ENCODE results near the gene UCP3.

The UCP3 gene

DNA sequence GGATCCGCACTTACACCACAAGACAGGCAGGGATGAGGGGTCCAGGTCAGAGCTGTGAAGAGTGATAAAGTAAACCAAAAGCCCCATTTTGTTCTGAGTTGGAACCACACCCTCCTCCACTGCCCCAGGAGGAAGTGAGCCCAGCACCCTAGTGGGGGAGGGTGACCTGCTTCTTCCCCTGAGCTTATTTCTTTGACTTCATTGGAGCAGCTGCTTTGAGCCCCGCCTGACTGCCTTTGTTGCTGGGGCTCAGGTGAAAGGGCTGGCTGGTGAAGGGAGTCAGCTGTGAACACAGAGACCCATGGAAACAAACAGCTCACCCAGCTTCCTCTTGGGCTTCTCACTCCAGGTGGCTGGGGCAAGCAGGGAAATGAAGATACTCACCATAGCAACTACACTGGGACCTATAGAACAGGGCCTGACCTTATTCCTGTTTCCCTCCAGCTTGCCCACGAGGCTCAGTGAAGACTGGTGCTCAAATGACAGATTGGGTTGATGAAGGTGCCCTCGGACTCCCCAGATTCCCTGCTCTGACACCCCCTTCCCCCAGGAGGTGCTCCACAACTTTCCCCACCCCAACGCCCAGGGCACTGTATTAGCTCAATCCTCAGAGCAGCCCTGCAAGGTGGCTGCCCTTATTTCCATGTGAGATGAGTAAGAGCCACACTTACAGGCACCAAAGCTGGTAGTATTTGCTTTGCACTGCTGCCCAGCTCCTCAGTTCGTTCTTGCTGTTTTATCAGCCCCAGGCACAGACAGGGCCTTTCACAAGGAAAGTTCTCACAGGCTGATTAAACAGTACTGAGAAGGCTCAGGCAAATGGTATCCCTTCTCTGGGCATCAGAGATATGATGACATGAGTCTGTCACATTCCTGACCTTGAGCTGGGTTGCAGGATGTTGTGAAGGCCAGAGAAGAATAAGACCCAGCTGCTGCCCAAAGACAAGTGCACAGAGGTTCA lies 28.6 kb downstream of the UCP3 start:
- Histone ChIP-seq H3K4me2 (ENCODE audit: low read length) (no peak overlapping the region), H3K79me2 (ENCODE audit: control insufficient read depth, insufficient read depth, low read length, poor library complexity) (peaks cover 2% of the 10 kb centered on the region), H3K4ac (ENCODE audit: low read depth, low read length) (no peak overlapping the region), H3K9me3 (ENCODE audit: insufficient read depth, low read depth, low read length) (no peaks in the 10 kb centered on the region), H3K23ac (ENCODE audit: low read length) (no peak overlapping the region), H2AK5ac (ENCODE audit: low read length) (no peak overlapping the region), H3K27ac (ENCODE audit: low read depth, low read length) (no peak overlapping the region), H2BK5ac (ENCODE audit: low read depth, low read length, poor library complexity) (no peak overlapping the region), H4K12ac (ENCODE audit: low read depth, low read length) (no peak overlapping the region), H3K4me1 (ENCODE audit: control insufficient read depth in 1 of 2, insufficient read depth in 2 of 2, low read length in 2 of 2) (peaks cover 5 to 17% of the 10 kb centered on the region in 2 experiments), H4K91ac (ENCODE audit: low read depth, low read length) (no peak overlapping the region), H3K79me1 (ENCODE audit: low read length) (peaks cover 5% of the 10 kb centered on the region), H2BK120ac (ENCODE audit: insufficient read depth, low read length, poor library complexity) (no peak overlapping the region), H2AFZ (ENCODE audit: insufficient read depth, low read length, poor library complexity) (no peak overlapping the region), H4K8ac (ENCODE audit: low read depth, low read length) (no peak overlapping the region), H2BK12ac (ENCODE audit: low read length) (no peak overlapping the region), H3K27me3 (ENCODE audit: insufficient read depth, low read length) (no peaks in the 10 kb centered on the region), H3K4me3 (ENCODE audit: low read depth, low read length) (no peak overlapping the region), H3K36me3 (ENCODE audit: control insufficient read depth in 1 of 2, insufficient read depth in 2 of 2, low read length in 2 of 2) (peaks cover 15 to 27% of the 10 kb centered on the region in 2 experiments), H3K14ac (ENCODE audit: low read length) (no peak overlapping the region), H3K9ac (ENCODE audit: low read length) (no peak overlapping the region), H3K18ac (ENCODE audit: low read length) (no peak overlapping the region)
- no CpG with 5 or more reads among the region's 6 CpGs for WGBS (ENCODE audit: extremely low coverage, insufficient coverage, insufficient read length)
- DNase-seq = no peak

- Histone ChIP-seq H3K9ac (ENCODE audit: low read length) (no peak overlapping the region), H3K79me2 (ENCODE audit: control insufficient read depth, insufficient read depth, low read length, poor library complexity) (peaks cover 2% of the 10 kb centered on the region), H3K9me3 (ENCODE audit: insufficient read depth, low read depth, low read length) (no peaks in the 10 kb centered on the region), H3K27me3 (ENCODE audit: insufficient read depth, low read length) (no peaks in the 10 kb centered on the region), H3K4me3 (ENCODE audit: low read depth, low read length) (no peak overlapping the region), H4K12ac (ENCODE audit: low read depth, low read length) (no peak overlapping the region), H2BK120ac (ENCODE audit: insufficient read depth, low read length, poor library complexity) (no peak overlapping the region), H3K27ac (ENCODE audit: low read depth, low read length) (no peak overlapping the region), H2BK5ac (ENCODE audit: low read depth, low read length, poor library complexity) (no peak overlapping the region), H2AK5ac (ENCODE audit: low read length) (no peak overlapping the region), H2BK12ac (ENCODE audit: low read length) (no peak overlapping the region), H4K91ac (ENCODE audit: low read depth, low read length) (no peak overlapping the region), H3K14ac (ENCODE audit: low read length) (no peak overlapping the region), H3K18ac (ENCODE audit: low read length) (no peak overlapping the region), H4K8ac (ENCODE audit: low read depth, low read length) (no peak overlapping the region), H3K79me1 (ENCODE audit: low read length) (peaks cover 5% of the 10 kb centered on the region), H3K4me1 (ENCODE audit: control insufficient read depth in 1 of 2, insufficient read depth in 2 of 2, low read length in 2 of 2) (peaks cover 3 to 15% of the 10 kb centered on the region in 2 experiments), H3K36me3 (ENCODE audit: control insufficient read depth in 1 of 2, insufficient read depth in 2 of 2, low read length in 2 of 2) (peaks cover 18 to 37% of the 10 kb centered on the region in 2 experiments), H3K4ac (ENCODE audit: low read depth, low read length) (no peak overlapping the region), H2AFZ (ENCODE audit: insufficient read depth, low read length, poor library complexity) (no peak overlapping the region), H3K4me2 (ENCODE audit: low read length) (no peak overlapping the region), H3K23ac (ENCODE audit: low read length) (no peak overlapping the region)
- WGBS (ENCODE audit: extremely low coverage, insufficient coverage, insufficient read length) = no CpG with 5 or more reads among the region's 3 CpGs
- DNase-seq = no peak
Measured at GRCh38 chr11:73978576-73979086, 30.3 kb downstream of the UCP3 start.

DNA sequence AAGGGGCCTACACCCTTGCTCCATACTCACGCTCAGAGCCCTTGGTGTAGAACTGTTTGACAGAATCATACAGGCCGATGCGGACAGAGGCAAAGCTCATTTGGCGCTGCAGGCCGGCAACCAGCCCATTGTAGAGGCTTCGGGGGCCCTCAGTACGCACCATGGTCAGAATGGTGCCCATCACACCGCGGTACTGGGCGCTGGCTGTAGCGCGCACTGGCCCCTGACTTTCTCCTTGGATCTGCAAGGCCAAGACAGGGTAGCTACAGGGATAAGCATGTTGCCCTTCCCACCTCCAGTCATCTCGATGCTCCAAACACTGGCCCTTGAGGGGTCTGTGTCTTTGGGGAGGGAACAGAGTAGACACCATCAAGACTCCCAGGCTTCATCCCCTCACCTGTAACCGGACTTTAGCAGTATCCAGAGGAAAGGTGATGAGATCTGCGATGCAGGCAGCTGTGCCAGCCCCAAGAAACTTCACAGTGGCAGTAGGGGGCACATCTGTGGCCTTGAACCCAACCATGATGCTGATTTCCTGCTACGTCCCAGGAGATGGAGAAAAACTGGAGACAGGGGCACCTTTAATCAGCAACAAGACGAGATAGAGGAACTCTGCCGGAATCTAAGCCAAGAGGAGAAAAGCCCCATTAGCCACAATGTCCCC lies 30.9 kb downstream of the UCP3 start:
- Histone ChIP-seq H3K27me3 (ENCODE audit: insufficient read depth, low read length) (no peaks in the 10 kb centered on the region), H2BK120ac (ENCODE audit: insufficient read depth, low read length, poor library complexity) (no peak overlapping the region), H3K23ac (ENCODE audit: low read length) (no peak overlapping the region), H3K9ac (ENCODE audit: low read length) (no peak overlapping the region), H3K79me1 (ENCODE audit: low read length) (peaks cover 4% of the 10 kb centered on the region), H3K14ac (ENCODE audit: low read length) (no peak overlapping the region), H3K4me3 (ENCODE audit: low read depth, low read length) (no peak overlapping the region), H2AK5ac (ENCODE audit: low read length) (no peak overlapping the region), H3K4me1 (ENCODE audit: control insufficient read depth in 1 of 2, insufficient read depth in 2 of 2, low read length in 2 of 2) (peaks cover 0 to 12% of the 10 kb centered on the region in 2 experiments), H2BK12ac (ENCODE audit: low read length) (no peak overlapping the region), H2AFZ (ENCODE audit: insufficient read depth, low read length, poor library complexity) (no peak overlapping the region), H4K12ac (ENCODE audit: low read depth, low read length) (no peak overlapping the region), H3K36me3 (ENCODE audit: control insufficient read depth in 1 of 2, insufficient read depth in 2 of 2, low read length in 2 of 2) (peaks cover 18 to 37% of the 10 kb centered on the region in 2 experiments), H3K9me3 (ENCODE audit: insufficient read depth, low read depth, low read length) (no peaks in the 10 kb centered on the region), H3K79me2 (ENCODE audit: control insufficient read depth, insufficient read depth, low read length, poor library complexity) (peaks cover 2% of the 10 kb centered on the region), H3K4ac (ENCODE audit: low read depth, low read length) (no peak overlapping the region), H4K8ac (ENCODE audit: low read depth, low read length) (no peak overlapping the region), H3K4me2 (ENCODE audit: low read length) (no peak overlapping the region), H2BK5ac (ENCODE audit: low read depth, low read length, poor library complexity) (no peak overlapping the region), H3K27ac (ENCODE audit: low read depth, low read length) (no peak overlapping the region), H3K18ac (ENCODE audit: low read length) (no peak overlapping the region), H4K91ac (ENCODE audit: low read depth, low read length) (no peak overlapping the region)
- WGBS (ENCODE audit: extremely low coverage, insufficient coverage, insufficient read length) = no CpG with 5 or more reads among the region's 18 CpGs
- no peak for DNase-seq

GRCh38 chr11:73976451-73977151 lies 32.3 kb downstream of the UCP3 start:
- Histone ChIP-seq H3K9me3 (ENCODE audit: insufficient read depth, low read depth, low read length) (no peaks in the 10 kb centered on the region), H3K4ac (ENCODE audit: low read depth, low read length) (no peak overlapping the region), H2BK120ac (ENCODE audit: insufficient read depth, low read length, poor library complexity) (no peak overlapping the region), H2BK12ac (ENCODE audit: low read length) (no peak overlapping the region), H3K18ac (ENCODE audit: low read length) (no peak overlapping the region), H2AFZ (ENCODE audit: insufficient read depth, low read length, poor library complexity) (no peak overlapping the region), H3K9ac (ENCODE audit: low read length) (no peak overlapping the region), H2AK5ac (ENCODE audit: low read length) (no peak overlapping the region), H3K4me3 (ENCODE audit: low read depth, low read length) (no peak overlapping the region), H3K4me1 (ENCODE audit: control insufficient read depth in 1 of 2, insufficient read depth in 2 of 2, low read length in 2 of 2) (peaks cover 0 to 11% of the 10 kb centered on the region in 2 experiments), H3K27ac (ENCODE audit: low read depth, low read length) (no peak overlapping the region), H4K8ac (ENCODE audit: low read depth, low read length) (no peak overlapping the region), H3K14ac (ENCODE audit: low read length) (no peak overlapping the region), H3K79me1 (ENCODE audit: low read length) (no peaks in the 10 kb centered on the region), H3K4me2 (ENCODE audit: low read length) (no peak overlapping the region), H2BK5ac (ENCODE audit: low read depth, low read length, poor library complexity) (no peak overlapping the region), H3K79me2 (ENCODE audit: control insufficient read depth, insufficient read depth, low read length, poor library complexity) (no peaks in the 10 kb centered on the region), H3K23ac (ENCODE audit: low read length) (no peak overlapping the region), H4K12ac (ENCODE audit: low read depth, low read length) (no peak overlapping the region), H4K91ac (ENCODE audit: low read depth, low read length) (no peak overlapping the region), H3K36me3 (ENCODE audit: control insufficient read depth in 1 of 2, insufficient read depth in 2 of 2, low read length in 2 of 2) (peaks cover 18 to 37% of the 10 kb centered on the region in 2 experiments), H3K27me3 (ENCODE audit: insufficient read depth, low read length) (no peaks in the 10 kb centered on the region)
- WGBS (ENCODE audit: extremely low coverage, insufficient coverage, insufficient read length) = no CpG with 5 or more reads among the region's 14 CpGs
- DNase-seq = no peak

Measured in trophoblast cell (in vitro differentiated cells and primary cell).